Right kidney (tissue), 1 donor: Measurements from ENCODE around the gene UVSSA.
"Not testable (repeated sequence)": the region's sequence is repeated elsewhere in the genome, so short reads cannot be mapped to it uniquely, and the experiment has no call there.

Experiments used
- DNase-seq: peaks from one replicate; pipeline ENCODE4 v3.0.0-alpha.2; 2016

Gene UVSSA

GRCh38 chr4:1315836-1316536 is 31.0 kb upstream of the UVSSA start:
- DNase-seq, result no peak

- no peak for DNase-seq
Observed at GRCh38 chr4:1316537-1317168, 30.4 kb upstream of the UVSSA start.

GRCh38 chr4:1317177-1318045 is 29.6 kb upstream of the UVSSA start:
- no peak for DNase-seq

GRCh38 chr4:1318046-1318375 is 29.0 kb upstream of the UVSSA start:
- DNase-seq, result no peak

- DNase-seq, result no peak
Observed at GRCh38 chr4:1318488-1319213, 28.4 kb upstream of the UVSSA start.

- DNase-seq, result no peak
Observed at GRCh38 chr4:1321486-1321885, 25.5 kb upstream of the UVSSA start.

- no peak for DNase-seq
Observed at GRCh38 chr4:1321946-1322650, 24.9 kb upstream of the UVSSA start.

GRCh38 chr4:1323280-1323634 is 23.8 kb upstream of the UVSSA start:
- DNase-seq, result no peak

- DNase-seq, result no peak
Observed at GRCh38 chr4:1323635-1324442, 23.2 kb upstream of the UVSSA start.

- DNase-seq, result not testable (repeated sequence)
Observed at GRCh38 chr4:1324443-1325175, 22.4 kb upstream of the UVSSA start.

GRCh38 chr4:1325176-1325480 is 21.9 kb upstream of the UVSSA start:
- no peak for DNase-seq

GRCh38 chr4:1325681-1326635 is 21.1 kb upstream of the UVSSA start:
- no peak for DNase-seq

GRCh38 chr4:1326751-1327525 is 20.1 kb upstream of the UVSSA start:
- no peak for DNase-seq

GRCh38 chr4:1327526-1328266 is 19.3 kb upstream of the UVSSA start:
- DNase-seq, result no peak

GRCh38 chr4:1328267-1329155 is 18.5 kb upstream of the UVSSA start:
- DNase-seq, result no peak

GRCh38 chr4:1329408-1330371 is 17.3 kb upstream of the UVSSA start:
- DNase-seq, result no peak
